Adrenal gland (tissue), 12 donors: ENCODE measurements around the gene GRAMD1B. TPM values are rescaled to one million over a fixed set of nuclear protein-coding genes. Genes with fewer than 3 reads are reported as not detected.
"Not testable (repeated sequence)": the region's sequence is repeated elsewhere in the genome, so short reads cannot be mapped to it uniquely, and the experiment has no call there.

Experiments
- DNase-seq, 7 donors: peaks; one replicate each; pipeline ENCODE4 v3.0.0-alpha.2; 2019 to 2020
- H3K27ac ChIP-seq, 5 donors: fragments of 200-600 bp; sonication (generic) in 4 of 5; 1 replicate in 3 of 5; 2 replicates in 2 of 5; pipeline versions ENCODE4 v1.5.1 to v1.8.0; 2016 to 2020; ENCODE audit warnings: mild to moderate bottlenecking in 1 of 5
- H3K27me3 ChIP-seq: fragments of 200-600 bp; 2 replicates; pipeline ENCODE4 v1.8.0; 2021
- H3K36me3 ChIP-seq, 2 donors: fragments of 200-600 bp; replicated peaks in 1 of 2; 1 replicate in 1 of 2; 2 replicates in 1 of 2; pipeline versions ENCODE4 v1.5.1 to v1.8.0; 2018 to 2022
- H3K4me1 ChIP-seq, 2 donors: fragments of 200-600 bp; replicated peaks in 1 of 2; 1 replicate in 1 of 2; 2 replicates in 1 of 2; pipeline versions ENCODE4 v1.5.1 to v1.8.0; 2018 to 2021
- H3K4me3 ChIP-seq, 4 donors: fragments of 200-600 bp; sonication (generic) in 3 of 4; one replicate each; pipeline ENCODE4 v1.5.1; 2016 to 2018
- H3K9me3 ChIP-seq, 3 donors: fragments of 200-600 bp; sonication (generic) in 1 of 3; replicated peaks in 1 of 3; 1 replicate in 2 of 3; 2 replicates in 1 of 3; pipeline versions ENCODE4 v1.5.1 to v1.8.0; 2016 to 2021
- POLR2A ChIP-seq, 2 donors: fragments of 450-650 bp; IDR thresholded peaks; one replicate each; pipeline ENCODE4 v1.6.1; 2017; ENCODE audit warnings: antibody characterized with exemption in 2 of 2, mild to moderate bottlenecking in 2 of 2, moderate library complexity in 1 of 2
- WGBS, 4 donors: extraction: QIAGEN DNeasy Blood & Tissue Kit in 2 of 4; methylation state at CpG; one replicate each; pipeline versions ENCODE4 v1.1.5 to v1.1.7; 2013 to 2017; 5-methylcytosine and 5-hydroxymethylcytosine counted together
- intact Hi-C, 2 donors: fragments of 100-400 bp; cut with DNase I; formaldehyde crosslinking; loops; one replicate each; pipeline versions ENCODE4 v1.14.1 to v1.15.0; 2022 to 2023
- polyA plus RNA-seq, 3 donors: library from polyadenylated mRNA; stranded (reverse); fragments of 200-250 nt in 2 of 3; fragments of 350-450 nt in 1 of 3; fragmentation: Illumina TruSeq in 1 of 3; extraction: RNeasy Lipid Tissue Mini Kit (QIAGEN cat#74804) in 1 of 3; gene quantifications; one replicate each; pipeline ENCODE4 v1.2.3, GENCODE V29; 2013 to 2014
- total RNA-seq, 9 donors: library from RNA; depleted of rRNA in 4 of 9; stranded (reverse); fragments of >200 nt in 4 of 9; fragments of 120-200 nt in 1 of 9; fragmentation: NEBNext Ultra II Directional in 1 of 9; extraction: Animal tissue kit (Norgen Biotek cat#: 25700) in 1 of 9; gene quantifications; one replicate each; pipeline versions ENCODE4 v1.1.0 to v1.2.4, GENCODE V29; 2013 to 2023
- TF ChIP-seq, protein P1 (sequence below), 6 experiments: fragments of 450-650 bp in 4 of 6; fragments of 200-600 bp in 2 of 6; sonication (generic) in 1 of 6; IDR thresholded peaks; 1 replicate in 5 of 6; 2 replicates in 1 of 6; pipeline versions ENCODE4 v1.5.1 to v1.8.0; 2016 to 2021; ENCODE audit warnings: antibody characterized with exemption in 6 of 6, mild to moderate bottlenecking in 2 of 6, moderate library complexity in 1 of 6
- donor health status: healthy with polysubstance abuse.
- donor health status: Bipolar disorder and iron deficiency.
- donor health status: DM: yes; HTN: yes; CAD: no.
- donor health status: DM: no; HTN: no; CAD: no.
- donor health status: DM: no; HTN: no; CAD: no.
- donor health status: DM: yes; HTN: yes; CAD: no.

GRAMD1B gene
- total and polyA plus RNA-seq, 12 donors, result 101 to 1,898 (median 285) TPM

GRCh38 chr11:123451183-123451781 is 21.2 kb downstream of the GRAMD1B start:
- no peaks in the 10 kb centered on the region for H3K27me3 ChIP-seq
- peak overlapping the region; percentile 22 to 89 (median 76) for H3K27ac ChIP-seq
- peaks cover 34 to 84% of the 10 kb centered on the region in 2 donors for H3K4me1 ChIP-seq
- no peaks in the 10 kb centered on the region for H3K9me3 ChIP-seq
- intact Hi-C loops, result no loop called here
- 51 to 64% (median 59%) methylated on average over 5 of the region's 5 CpGs for WGBS, 4 donors
- no peak for DNase-seq
- H3K36me3 ChIP-seq, result no peaks in the 10 kb centered on the region
- no peak for TF ChIP-seq POLR2A (IDR thresholded peaks at IDR 0.05)
- TF ChIP-seq, protein P1, sequence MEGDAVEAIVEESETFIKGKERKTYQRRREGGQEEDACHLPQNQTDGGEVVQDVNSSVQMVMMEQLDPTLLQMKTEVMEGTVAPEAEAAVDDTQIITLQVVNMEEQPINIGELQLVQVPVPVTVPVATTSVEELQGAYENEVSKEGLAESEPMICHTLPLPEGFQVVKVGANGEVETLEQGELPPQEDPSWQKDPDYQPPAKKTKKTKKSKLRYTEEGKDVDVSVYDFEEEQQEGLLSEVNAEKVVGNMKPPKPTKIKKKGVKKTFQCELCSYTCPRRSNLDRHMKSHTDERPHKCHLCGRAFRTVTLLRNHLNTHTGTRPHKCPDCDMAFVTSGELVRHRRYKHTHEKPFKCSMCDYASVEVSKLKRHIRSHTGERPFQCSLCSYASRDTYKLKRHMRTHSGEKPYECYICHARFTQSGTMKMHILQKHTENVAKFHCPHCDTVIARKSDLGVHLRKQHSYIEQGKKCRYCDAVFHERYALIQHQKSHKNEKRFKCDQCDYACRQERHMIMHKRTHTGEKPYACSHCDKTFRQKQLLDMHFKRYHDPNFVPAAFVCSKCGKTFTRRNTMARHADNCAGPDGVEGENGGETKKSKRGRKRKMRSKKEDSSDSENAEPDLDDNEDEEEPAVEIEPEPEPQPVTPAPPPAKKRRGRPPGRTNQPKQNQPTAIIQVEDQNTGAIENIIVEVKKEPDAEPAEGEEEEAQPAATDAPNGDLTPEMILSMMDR (IDR thresholded peaks at IDR 0.05), result no peak
- no peak overlapping the region for H3K4me3 ChIP-seq

GRCh38 chr11:123452794-123453193 is 22.7 kb downstream of the GRAMD1B start:
- WGBS, 4 donors, result 77 to 86% (median 83%) methylated on average over 1 of the region's 1 CpG
- intact Hi-C loops, result no loop called here
- peaks cover 43 to 95% of the 10 kb centered on the region in 2 donors for H3K4me1 ChIP-seq
- TF ChIP-seq POLR2A (IDR thresholded peaks at IDR 0.05), result no peak
- TF ChIP-seq, protein P1 (IDR thresholded peaks at IDR 0.05), result no peak
- no peaks in the 10 kb centered on the region for H3K27me3 ChIP-seq
- H3K36me3 ChIP-seq, result no peaks in the 10 kb centered on the region
- no peak for DNase-seq
- H3K9me3 ChIP-seq, result no peaks in the 10 kb centered on the region
- H3K4me3 ChIP-seq, result no peak overlapping the region
- peak overlapping the region; percentile 31 to 95 (median 76) for H3K27ac ChIP-seq

GRCh38 chr11:123454060-123454651 is 24.1 kb downstream of the GRAMD1B start:
- intact Hi-C loops, result no loop called here

GRCh38 chr11:123454796-123455195 is 24.7 kb downstream of the GRAMD1B start:
- peak overlapping the region; percentile 49 to 95 (median 80) for H3K27ac ChIP-seq
- H3K36me3 ChIP-seq, result no peaks in the 10 kb centered on the region
- H3K4me3 ChIP-seq, result peak overlapping the region in 1 of 4 donors; percentile 44
- H3K9me3 ChIP-seq, result no peaks in the 10 kb centered on the region
- no peak for DNase-seq
- no peaks in the 10 kb centered on the region for H3K27me3 ChIP-seq
- intact Hi-C loops, result no loop called here
- TF ChIP-seq POLR2A (IDR thresholded peaks at IDR 0.05), result no peak
- TF ChIP-seq, protein P1 (IDR thresholded peaks at IDR 0.05), result no peak
- peaks cover 42 to 75% of the 10 kb centered on the region in 2 donors for H3K4me1 ChIP-seq

More at GRCh38 chr11:123454060-123454651, 24.1 kb downstream of the GRAMD1B start:
- Histone ChIP-seq H3K36me3 (no peaks in the 10 kb centered on the region), H3K9me3 (no peaks in the 10 kb centered on the region), H3K4me1 (peaks cover 42 to 82% of the 10 kb centered on the region in 2 donors), H3K27me3 (no peaks in the 10 kb centered on the region), H3K27ac (peak overlapping the region; percentile 49 to 95 (median 80)), H3K4me3 (peak overlapping the region in 1 of 4 donors; percentile 44)
- DNase-seq, result peak; percentile 80 to 93 (median 90)
- peak; percentile 54 to 67 for TF ChIP-seq POLR2A (IDR thresholded peaks at IDR 0.05)
- TF ChIP-seq, protein P1 (IDR thresholded peaks at IDR 0.05), result no peak
- WGBS, 4 donors, result 26 to 41% (median 32%) methylated on average over 6 to 7 of the region's 7 CpGs

- intact Hi-C loops, H3K27me3 ChIP-seq, H3K9me3 ChIP-seq, H3K36me3 ChIP-seq: not testable (repeated sequence)
- peak in 1 of 7 donors; percentile 56 for DNase-seq
- Histone ChIP-seq H3K27ac (peak overlapping the region; percentile 37 to 95 (median 76)), H3K4me1 (peaks cover 51 to 73% of the 10 kb centered on the region in 2 donors), H3K4me3 (peak overlapping the region in 1 of 4 donors; percentile 44)
- WGBS, 4 donors, result 68 to 81% (median 75%) methylated on average over 5 of the region's 5 CpGs
These were observed 26.4 kb downstream of the GRAMD1B start for GRCh38 chr11:123456448-123456847.
